HG03469 (cell line): ENCODE results near the gene CUX1.
"Not testable (repeated sequence)": the region's sequence is repeated elsewhere in the genome, so short reads cannot be mapped to it uniquely, and the experiment has no call there.

ENCODE experiments used
- ATAC-seq: cut with Tn5 transposase; IDR thresholded peaks from one replicate; pipeline ENCODE4 v1.9.1; 2021; ENCODE audit warnings: mild to moderate bottlenecking, moderate library complexity, moderate number of reproducible peaks; ENCODE audit not compliant: unreplicated experiment

CUX1 gene

GRCh38 chr7:102036958-102037357, 219.5 kb downstream of the CUX1 start:
- no peak for ATAC-seq

GRCh38 chr7:102039706-102040105, 222.3 kb downstream of the CUX1 start:
- no peak for ATAC-seq

GRCh38 chr7:102040569-102040968, 223.1 kb downstream of the CUX1 start:
- ATAC-seq = no peak

- ATAC-seq = no peak
Observed at GRCh38 chr7:102042016-102042656, 224.7 kb downstream of the CUX1 start.

GRCh38 chr7:102042796-102043195, 225.4 kb downstream of the CUX1 start:
- not testable (repeated sequence) for ATAC-seq

GRCh38 chr7:102044641-102044983, 227.2 kb downstream of the CUX1 start:
- no peak for ATAC-seq

- ATAC-seq = no peak
Observed at GRCh38 chr7:102044984-102045673, 227.7 kb downstream of the CUX1 start.

- ATAC-seq = no peak
Observed at GRCh38 chr7:102045681-102046372, 228.4 kb downstream of the CUX1 start.

- ATAC-seq = no peak
Observed at GRCh38 chr7:102046373-102047117, 229.1 kb downstream of the CUX1 start.

- no peak for ATAC-seq
Observed at GRCh38 chr7:102047167-102047566, 229.7 kb downstream of the CUX1 start.

GRCh38 chr7:102049765-102050164, 232.3 kb downstream of the CUX1 start:
- no peak for ATAC-seq

- no peak for ATAC-seq
Observed at GRCh38 chr7:102050864-102051460, 233.5 kb downstream of the CUX1 start.

- not testable (repeated sequence) for ATAC-seq
Observed at GRCh38 chr7:102051736-102052135, 234.3 kb downstream of the CUX1 start.

- ATAC-seq = no peak
Observed at GRCh38 chr7:102054158-102054557, 236.7 kb downstream of the CUX1 start.

GRCh38 chr7:102055181-102055976, 238.0 kb downstream of the CUX1 start:
- no peak for ATAC-seq

GRCh38 chr7:102059524-102059923, 242.1 kb downstream of the CUX1 start:
- no peak for ATAC-seq

GRCh38 chr7:102061354-102061945, 244.0 kb downstream of the CUX1 start:
- ATAC-seq = no peak

- peak; percentile 87 for ATAC-seq
Observed at GRCh38 chr7:102061981-102062390, 244.6 kb downstream of the CUX1 start.

- no peak for ATAC-seq
Observed at GRCh38 chr7:102063690-102064180, 246.3 kb downstream of the CUX1 start.
